ENCODE measurements around the gene HBQ1.
"Not testable (repeated sequence)": the region's sequence is repeated elsewhere in the genome, so short reads cannot be mapped to it uniquely, and the experiment has no call there.

- not testable (repeated sequence) for TF ChIP-seq CTCF (IDR thresholded peaks at IDR 0.05; ENCODE audit: low read depth, low read length); POLR2A (IDR thresholded peaks at IDR 0.05; ENCODE audit: extremely low read depth, insufficient read length)
These were observed 23.8 kb downstream of the HBQ1 start for GRCh38 chr16:204046-204445.

Measured in NB4 (cell line).